GM19468 (cell line): ENCODE data around the gene RBM18.
A peak's percentile ranks its signal among the peaks of the same experiment; 100 is the strongest.

ENCODE experiments used
- ATAC-seq: cut with Tn5 transposase; IDR thresholded peaks from one replicate; pipeline ENCODE4 v1.9.1; 2021; ENCODE audit warnings: mild to moderate bottlenecking, moderate library complexity, moderate number of reproducible peaks; ENCODE audit not compliant: unreplicated experiment; ENCODE audit errors: extremely low read depth

RBM18 gene

GRCh38 chr9:122264360-122265148, at the start of gene RBM18, which contains the start of gene MRRF:
TSS of gene RBM18 (minus strand) at chr9:122264840. CDS start at chr9:122261492, 3,348 bp downstream.
TSS of gene MRRF (plus strand) at chr9:122264882. CDS start at chr9:122270892, 6,010 bp downstream.
- peak; percentile 83 for ATAC-seq

DNA sequence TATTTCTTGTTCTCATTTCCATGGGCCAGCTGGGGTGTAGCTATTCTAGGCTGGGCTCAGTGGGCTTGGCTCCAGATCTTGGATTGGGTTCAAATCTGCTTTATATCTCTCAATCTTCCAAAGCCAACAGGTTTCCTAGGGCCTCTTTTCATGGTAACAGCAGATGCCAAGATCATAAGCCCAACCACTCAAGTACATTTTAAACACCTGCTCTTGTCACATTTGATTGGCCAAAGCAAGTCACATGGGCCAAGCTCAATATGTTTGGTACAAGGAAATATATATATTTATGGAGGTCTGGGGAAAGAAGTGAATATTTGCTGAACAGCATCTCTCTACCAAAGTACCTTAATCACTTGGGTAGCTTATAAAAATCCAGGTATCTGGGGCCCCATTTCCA, 49.5 kb upstream of the RBM18 start:
- ATAC-seq: no peak

DNA sequence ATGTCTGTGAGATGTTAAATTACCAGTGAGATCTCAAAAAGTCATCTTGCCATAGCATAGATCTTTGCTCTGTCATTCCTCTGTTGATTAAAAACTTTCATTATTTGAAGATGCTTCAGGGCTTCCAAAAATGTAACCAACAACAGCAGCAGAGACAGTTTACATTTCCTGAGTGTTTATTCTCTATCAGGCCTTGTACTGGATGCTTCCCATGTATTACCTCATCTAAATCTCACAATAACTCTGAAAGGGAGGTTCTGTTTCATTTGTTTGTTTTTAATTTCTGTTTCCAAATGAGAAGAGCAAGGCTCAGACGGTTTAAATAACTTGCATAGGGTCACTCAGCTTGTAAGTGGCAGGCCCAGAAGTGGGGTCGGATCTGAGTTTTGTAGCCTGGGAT, 45.2 kb upstream of the RBM18 start:
- no peak for ATAC-seq

GRCh38 chr9:122307925-122308324, 43.3 kb upstream of the RBM18 start:
- ATAC-seq: no peak

GRCh38 chr9:122307061-122307460, 42.4 kb upstream of the RBM18 start:
- no peak for ATAC-seq

- ATAC-seq: no peak
These were observed 37.8 kb upstream of the RBM18 start for GRCh38 chr9:122302237-122303093.

GRCh38 chr9:122297512-122297911, 32.9 kb upstream of the RBM18 start:
- ATAC-seq: no peak

- no peak for ATAC-seq
These were observed 29.9 kb upstream of the RBM18 start for GRCh38 chr9:122294531-122294930.

DNA sequence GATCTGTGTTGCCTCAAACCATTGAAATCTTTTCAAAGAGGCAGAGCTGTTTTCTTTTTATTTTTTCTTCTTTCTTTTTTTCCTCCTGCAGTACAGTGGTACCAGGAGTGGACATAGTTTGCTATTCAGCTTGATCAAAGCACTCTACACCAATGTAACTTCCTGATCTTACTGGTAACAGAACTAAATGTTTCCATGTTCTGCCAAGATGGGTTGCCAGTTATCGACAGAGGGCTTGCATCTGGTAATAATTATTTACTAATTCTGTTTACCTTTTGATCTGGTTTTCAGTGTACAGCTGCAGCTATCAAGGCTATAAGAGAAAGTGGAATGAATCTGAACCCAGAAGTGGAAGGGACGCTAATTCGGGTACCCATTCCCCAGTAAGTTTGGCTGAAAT, 26.8 kb upstream of the RBM18 start:
- ATAC-seq: no peak

- ATAC-seq: no peak
These were observed 22.6 kb upstream of the RBM18 start for GRCh38 chr9:122287214-122287720.

DNA sequence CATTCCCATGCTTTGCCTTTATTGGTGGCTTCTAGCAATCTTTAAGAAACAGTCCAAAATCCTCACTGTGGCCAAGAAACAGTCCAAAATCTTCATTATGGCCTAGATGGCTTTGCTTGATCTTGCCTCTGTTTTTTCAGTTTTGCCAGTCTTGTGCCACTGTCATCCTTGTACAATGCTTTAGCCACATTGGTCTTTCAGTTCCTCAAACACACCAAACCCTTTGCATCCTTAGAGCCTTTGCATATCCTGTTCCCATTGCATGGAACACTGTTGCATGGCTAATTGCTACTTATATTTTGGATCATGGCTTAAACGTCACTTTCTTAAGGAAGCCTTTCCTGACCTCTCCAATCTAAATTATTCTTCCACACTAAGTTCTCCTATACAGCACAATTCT, 22.1 kb upstream of the RBM18 start:
- no peak for ATAC-seq

DNA sequence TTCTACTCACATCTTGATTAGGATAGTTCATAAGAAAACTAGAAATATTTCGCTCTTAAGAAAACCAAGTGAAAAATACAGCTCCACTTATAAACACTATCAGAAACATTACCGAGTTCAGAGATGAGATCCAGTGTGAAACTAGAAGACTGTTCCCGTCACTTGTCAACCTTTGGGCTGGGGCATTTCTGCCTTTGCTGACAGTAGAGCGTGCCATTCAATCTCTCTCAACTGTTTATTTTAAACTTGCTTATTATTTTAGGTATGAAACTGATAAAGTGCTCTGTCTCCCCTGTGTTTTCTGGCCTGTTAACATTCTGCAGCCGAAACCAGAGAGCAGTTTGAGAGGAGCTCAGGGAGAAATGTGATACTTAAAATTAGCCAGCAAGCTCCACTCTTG, 16.7 kb upstream of the RBM18 start:
- no peak for ATAC-seq

GRCh38 chr9:122277285-122277897, 12.8 kb upstream of the RBM18 start:
- ATAC-seq: no peak

DNA sequence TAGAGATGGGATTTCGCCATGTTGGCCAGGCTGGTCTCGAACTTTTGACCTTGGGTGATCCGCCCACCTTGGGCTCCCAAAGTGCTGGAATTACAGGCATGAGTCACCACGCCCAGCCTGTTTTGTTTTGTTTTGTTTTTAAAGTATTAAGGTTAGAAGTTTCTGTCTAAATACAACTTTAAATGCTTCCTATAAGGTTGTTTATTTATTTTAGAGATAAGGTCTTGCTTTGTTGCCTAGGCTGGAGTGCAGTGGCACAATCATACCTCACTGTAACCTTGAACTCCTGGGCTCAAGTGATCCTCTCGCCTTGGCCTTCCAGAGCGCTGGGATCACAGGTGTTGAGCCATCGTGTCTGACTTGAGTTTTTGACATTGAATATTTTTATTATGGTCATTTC, 11.5 kb upstream of the RBM18 start:
- ATAC-seq: no peak

- no peak for ATAC-seq
These were observed 9.4 kb upstream of the RBM18 start for GRCh38 chr9:122274055-122274454.

- ATAC-seq: no peak
These were observed 3.6 kb upstream of the RBM18 start for GRCh38 chr9:122268041-122268814.

- ATAC-seq: no peak
These were observed 692 bp upstream of the RBM18 start for GRCh38 chr9:122265149-122265915.

- ATAC-seq: no peak
These were observed 816 bp downstream of the RBM18 start for GRCh38 chr9:122263699-122264349.

GRCh38 chr9:122262073-122262472, 2.6 kb downstream of the RBM18 start:
- ATAC-seq: no peak
